ENCODE measurements around the gene TEDDM1. TPM values are rescaled to one million over a fixed set of nuclear protein-coding genes. Genes with fewer than 3 reads are reported as not detected.

Gene TEDDM1
- total RNA-seq, 2 experiments from 2014 or later = not detected

DNA sequence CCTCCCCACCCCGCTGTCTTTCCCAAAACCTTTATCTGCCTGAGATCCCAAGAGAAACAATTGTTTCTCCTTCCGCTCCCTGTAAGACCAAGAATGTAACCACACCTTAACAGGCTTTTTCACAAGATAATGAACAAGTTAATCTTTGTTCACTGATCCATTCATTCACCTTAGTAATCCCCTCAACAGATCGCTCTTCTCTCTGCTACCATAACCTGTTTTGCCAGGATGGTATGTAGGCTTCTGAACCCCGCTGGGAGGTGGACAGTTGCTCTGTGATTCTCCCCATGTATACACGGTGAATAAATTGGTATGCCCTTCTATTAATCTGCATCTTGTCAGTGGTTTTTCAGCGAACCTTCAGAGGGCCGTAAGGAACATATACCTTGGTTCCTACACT lies 30.8 kb upstream of the TEDDM1 start:
- DNase-seq (ENCODE audit: low spot score) = no peak
- no TSS peak for BruUV-seq (replicated peaks)
- Histone ChIP-seq H2AFZ (ENCODE audit: low read length) (no peak overlapping the region), H3K4me2 (ENCODE audit: low read length) (no peak overlapping the region), H3K4me1 (ENCODE audit: insufficient read depth, low read length, poor library complexity, severe bottlenecking) (no peaks in the 10 kb centered on the region), H3K9me2 (ENCODE audit: insufficient read depth, low read length) (no peaks in the 10 kb centered on the region), H4K20me1 (ENCODE audit: insufficient read depth, low read length) (no peaks in the 10 kb centered on the region), H3K36me3 (ENCODE audit: insufficient read depth, low read length) (no peaks in the 10 kb centered on the region), H3K9me3 (ENCODE audit: low read length) (no peaks in the 10 kb centered on the region), H3K79me2 (ENCODE audit: insufficient read depth, low read depth, low read length) (no peaks in the 10 kb centered on the region), H3K27ac (ENCODE audit: low read depth, low read length, poor library complexity, severe bottlenecking) (no peak overlapping the region), H3K4me3 (ENCODE audit: low read depth, low read length, poor library complexity, severe bottlenecking) (no peak overlapping the region)
- ChIA-PET CTCF (ENCODE audit: unreplicated experiment) (no interaction called here), POLR2A (interaction anchor here (0.5 to 1.1 kb wide), 2 partner anchors 27 to 258 kb away, joined by 3 to 5 read pairs; no protein-coding TSS in a partner anchor)
- intact Hi-C loops (cut with micrococcal nuclease; ENCODE audit: unreplicated experiment) = no loop called here
- TF ChIP-seq, protein P1, sequence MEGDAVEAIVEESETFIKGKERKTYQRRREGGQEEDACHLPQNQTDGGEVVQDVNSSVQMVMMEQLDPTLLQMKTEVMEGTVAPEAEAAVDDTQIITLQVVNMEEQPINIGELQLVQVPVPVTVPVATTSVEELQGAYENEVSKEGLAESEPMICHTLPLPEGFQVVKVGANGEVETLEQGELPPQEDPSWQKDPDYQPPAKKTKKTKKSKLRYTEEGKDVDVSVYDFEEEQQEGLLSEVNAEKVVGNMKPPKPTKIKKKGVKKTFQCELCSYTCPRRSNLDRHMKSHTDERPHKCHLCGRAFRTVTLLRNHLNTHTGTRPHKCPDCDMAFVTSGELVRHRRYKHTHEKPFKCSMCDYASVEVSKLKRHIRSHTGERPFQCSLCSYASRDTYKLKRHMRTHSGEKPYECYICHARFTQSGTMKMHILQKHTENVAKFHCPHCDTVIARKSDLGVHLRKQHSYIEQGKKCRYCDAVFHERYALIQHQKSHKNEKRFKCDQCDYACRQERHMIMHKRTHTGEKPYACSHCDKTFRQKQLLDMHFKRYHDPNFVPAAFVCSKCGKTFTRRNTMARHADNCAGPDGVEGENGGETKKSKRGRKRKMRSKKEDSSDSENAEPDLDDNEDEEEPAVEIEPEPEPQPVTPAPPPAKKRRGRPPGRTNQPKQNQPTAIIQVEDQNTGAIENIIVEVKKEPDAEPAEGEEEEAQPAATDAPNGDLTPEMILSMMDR (conservative IDR thresholded peaks at IDR 0.05; ENCODE audit: low read length) = no peak
- TF ChIP-seq EZH2phosphoT487 (IDR thresholded peaks at IDR 0.05; ENCODE audit: borderline replicate concordance, low read depth, low read length) = no peak

DNA sequence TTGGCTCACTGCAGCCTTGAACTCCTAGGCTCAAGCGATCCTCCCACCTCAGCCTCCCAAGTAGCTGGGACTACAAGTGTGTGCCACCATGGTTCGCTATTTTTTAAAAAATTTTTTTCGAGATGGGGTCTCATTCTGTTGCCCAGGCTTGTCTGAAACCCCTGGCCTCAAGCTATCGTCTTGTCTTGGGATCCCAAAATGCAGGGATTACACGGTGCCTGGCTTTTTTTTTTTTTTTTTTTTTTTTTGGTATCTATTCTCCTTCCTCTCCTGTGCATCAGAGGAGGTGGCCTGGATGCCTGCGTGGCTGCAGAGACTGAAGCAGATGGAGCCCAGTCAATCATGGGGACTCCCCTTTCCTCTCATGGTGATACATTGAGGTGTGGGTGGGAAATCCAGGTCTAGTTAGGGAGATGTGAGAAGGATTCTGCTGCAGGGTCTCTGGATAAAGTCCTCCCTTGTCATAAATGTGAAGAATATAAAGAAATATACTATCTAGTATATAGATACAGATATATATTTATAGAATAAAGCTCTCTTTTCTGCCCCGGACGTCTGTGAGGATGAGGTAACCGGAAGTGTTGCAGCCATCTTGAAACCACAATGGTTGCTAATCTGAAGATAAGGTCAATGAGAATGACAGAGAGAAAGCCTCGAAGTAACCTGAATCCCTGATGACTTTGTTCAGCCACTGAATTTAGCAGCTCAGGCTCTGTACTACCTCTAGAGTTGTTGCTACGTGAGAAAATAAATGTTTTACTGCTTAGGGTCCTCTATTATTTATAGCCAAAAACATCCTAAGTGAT lies 30.0 kb upstream of the TEDDM1 start:
- Histone ChIP-seq H4K20me1 (ENCODE audit: insufficient read depth, low read length) (no peaks in the 10 kb centered on the region), H3K27ac (ENCODE audit: low read depth, low read length, poor library complexity, severe bottlenecking) (no peak overlapping the region), H3K4me3 (ENCODE audit: low read depth, low read length, poor library complexity, severe bottlenecking) (no peak overlapping the region), H3K9me2 (ENCODE audit: insufficient read depth, low read length) (no peaks in the 10 kb centered on the region), H2AFZ (ENCODE audit: low read length) (no peak overlapping the region), H3K9me3 (ENCODE audit: low read length) (no peaks in the 10 kb centered on the region), H3K4me1 (ENCODE audit: insufficient read depth, low read length, poor library complexity, severe bottlenecking) (no peaks in the 10 kb centered on the region), H3K4me2 (ENCODE audit: low read length) (no peak overlapping the region), H3K79me2 (ENCODE audit: insufficient read depth, low read depth, low read length) (no peaks in the 10 kb centered on the region), H3K36me3 (ENCODE audit: insufficient read depth, low read length) (no peaks in the 10 kb centered on the region)
- CTCF ChIA-PET (ENCODE audit: unreplicated experiment) = no interaction called here
- no peak for DNase-seq (ENCODE audit: low spot score)
- intact Hi-C loops (cut with micrococcal nuclease; ENCODE audit: unreplicated experiment) = no loop called here
- no peak for TF ChIP-seq EZH2phosphoT487 (IDR thresholded peaks at IDR 0.05; ENCODE audit: borderline replicate concordance, low read depth, low read length)
- TF ChIP-seq, protein P1 (conservative IDR thresholded peaks at IDR 0.05; ENCODE audit: low read length) = no peak
- POLR2A ChIA-PET = interaction anchor here (0.5 to 0.7 kb wide), 4 partner anchors 32 to 1556 kb away, joined by 3 to 7 read pairs (median 5); no protein-coding TSS in a partner anchor
- BruUV-seq (replicated peaks) = no TSS peak

DNA sequence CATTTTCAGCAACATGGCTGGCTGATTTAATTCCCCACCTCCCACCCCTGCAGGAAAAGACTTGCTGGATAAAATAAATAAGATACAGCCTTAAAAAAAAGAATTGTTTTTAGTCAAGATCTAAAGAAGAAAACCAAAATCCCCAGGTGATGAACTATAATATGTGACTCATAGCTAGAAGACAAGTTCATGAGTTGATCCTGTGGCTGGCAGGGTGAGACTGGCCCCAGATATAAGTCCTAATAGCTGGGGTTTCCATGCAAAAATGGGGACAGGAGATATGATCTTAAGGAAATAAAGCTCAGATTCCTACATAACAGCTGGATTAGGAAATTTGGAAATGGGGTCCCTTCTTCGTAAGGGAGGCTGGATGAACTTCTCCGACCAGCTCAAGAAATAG lies 27.6 kb upstream of the TEDDM1 start:
- BruUV-seq (replicated peaks) = no TSS peak
- TF ChIP-seq, protein P1 (conservative IDR thresholded peaks at IDR 0.05; ENCODE audit: low read length) = no peak
- no peak for TF ChIP-seq EZH2phosphoT487 (IDR thresholded peaks at IDR 0.05; ENCODE audit: borderline replicate concordance, low read depth, low read length)
- H3K79me2 ChIP-seq (ENCODE audit: insufficient read depth, low read depth, low read length) = no peaks in the 10 kb centered on the region
- no peak for DNase-seq (ENCODE audit: low spot score)
- H3K9me2 ChIP-seq (ENCODE audit: insufficient read depth, low read length) = no peaks in the 10 kb centered on the region
- no peak overlapping the region for H2AFZ ChIP-seq (ENCODE audit: low read length)
- no peak overlapping the region for H3K27ac ChIP-seq (ENCODE audit: low read depth, low read length, poor library complexity, severe bottlenecking)
- H4K20me1 ChIP-seq (ENCODE audit: insufficient read depth, low read length) = no peaks in the 10 kb centered on the region
- H3K4me2 ChIP-seq (ENCODE audit: low read length) = no peak overlapping the region
- H3K36me3 ChIP-seq (ENCODE audit: insufficient read depth, low read length) = no peaks in the 10 kb centered on the region
- intact Hi-C loops (cut with micrococcal nuclease; ENCODE audit: unreplicated experiment) = no loop called here
- ChIA-PET CTCF (ENCODE audit: unreplicated experiment) (no interaction called here), POLR2A (interaction anchor here (0.5 kb wide), 1 partner anchor 495 kb away, joined by 3 read pairs; no protein-coding TSS in a partner anchor)
- H3K4me1 ChIP-seq (ENCODE audit: insufficient read depth, low read length, poor library complexity, severe bottlenecking) = no peaks in the 10 kb centered on the region
- no peak overlapping the region for H3K4me3 ChIP-seq (ENCODE audit: low read depth, low read length, poor library complexity, severe bottlenecking)
- H3K9me3 ChIP-seq (ENCODE audit: low read length) = no peaks in the 10 kb centered on the region
